ENCODE results near the gene LENG8. TPM values are rescaled to one million over a fixed set of nuclear protein-coding genes. Genes with fewer than 3 reads are reported as not detected.

The LENG8 gene
- total and polyA plus RNA-seq, 2 of the 13 experiments (the other 11 are each of a cell fraction or from before 2014, with no cell fraction given) = 14.3 to 41.9 TPM

- no peaks in the 10 kb centered on the region for H3K27me3 ChIP-seq (ENCODE audit: control insufficient read depth in 1 of 2, insufficient read depth in 2 of 2, low read length in 2 of 2)
- 15% methylated on average over 11 of the region's 14 CpGs for WGBS (ENCODE audit: low lambda C conversion rate)
These were observed 53.6 kb downstream of the LENG8 start, which contains the start of gene LAIR2 for GRCh38 chr19:54502518-54503048. Gene LAIR2 (plus strand): TSS chr19:54502831. CDS start chr19:54502919, 88 bp downstream.

More at GRCh38 chr19:54502518-54503048, 53.6 kb downstream of the LENG8 start, which contains the start of gene LAIR2:
- peaks cover 3% of the 10 kb centered on the region for H3K4me1 ChIP-seq (ENCODE audit: insufficient read depth, low read length)
- no peaks in the 10 kb centered on the region for H3K79me2 ChIP-seq (ENCODE audit: insufficient read depth, low read length)
- ChIA-PET CTCF (ENCODE audit: low intra/inter-chr PET ratio, low total read pairs) (no interaction called here), POLR2A (no interaction called here)
- no peaks in the 10 kb centered on the region for H3K9me3 ChIP-seq (ENCODE audit: low read length)
- no peak within 1 kb of the TSS for H3K4me2 ChIP-seq (ENCODE audit: low read depth, low read length)
- H3K4me3 ChIP-seq (replicated peaks in 1 of 3; ENCODE audit: insufficient read depth in 1 of 3, low read depth in 2 of 3, low read length in 3 of 3) = no peak within 1 kb of the TSS
- no peaks in the 10 kb centered on the region for H3K36me3 ChIP-seq (replicated peaks in 1 of 2; ENCODE audit: control insufficient read depth in 1 of 2, insufficient read depth in 2 of 2, low read length in 2 of 2)
- intact Hi-C loops (cut with micrococcal nuclease; ENCODE audit: unreplicated experiment) = no loop called here
- in situ Hi-C loops (cut with HindIII; ENCODE audit: extremely low pct_ligation_motif_present, low pct_unique_long_range_greater_than_20kb) = no loop called here
- no peak within 1 kb of the TSS for H2AFZ ChIP-seq (ENCODE audit: low read length)
- DNase-seq (ENCODE audit: low spot score) (no peak), FAIRE-seq (no peak), ATAC-seq (no peak)
- H3K27ac ChIP-seq (ENCODE audit: extremely low read length, insufficient read depth, low read length) = no peak within 1 kb of the TSS
- BruUV-seq (replicated peaks) = no TSS peak
- no peaks in the 10 kb centered on the region for H4K20me1 ChIP-seq (ENCODE audit: insufficient read depth, low read length)
- no peak within 1 kb of the TSS for H3K9ac ChIP-seq (ENCODE audit: insufficient read depth, low read depth, low read length)
- TF ChIP-seq ZSCAN21 (CRISPR knock-in tag; IDR thresholded peaks at IDR 0.05; ENCODE audit: borderline replicate concordance) (no peak), ZNF552 (CRISPR knock-in tag; IDR thresholded peaks at IDR 0.05; ENCODE audit: borderline replicate concordance) (no peak), KAT2B (IDR thresholded peaks at IDR 0.05; ENCODE audit: borderline replicate concordance, low read depth, low read length) (no peak), ZNF678 (CRISPR knock-in tag; IDR thresholded peaks at IDR 0.05) (no peak), ZFP82 (CRISPR knock-in tag; IDR thresholded peaks at IDR 0.05; ENCODE audit: borderline replicate concordance) (no peak), ZNF564 (CRISPR knock-in tag; IDR thresholded peaks at IDR 0.05) (no peak), ZNF207 (IDR thresholded peaks at IDR 0.05; ENCODE audit: borderline replicate concordance) (no peak), GMEB2 (CRISPR knock-in tag; IDR thresholded peaks at IDR 0.05; ENCODE audit: low read depth) (no peak), DR1 (CRISPR knock-in tag; IDR thresholded peaks at IDR 0.05) (no peak), TARDBP (CRISPR knock-in tag; IDR thresholded peaks at IDR 0.05) (no peak), DMTF1 (CRISPR knock-in tag; IDR thresholded peaks at IDR 0.05) (no peak), JDP2 (CRISPR knock-in tag; IDR thresholded peaks at IDR 0.05; ENCODE audit: borderline replicate concordance) (no peak), ZNF619 (CRISPR knock-in tag; IDR thresholded peaks at IDR 0.05) (no peak), ZMAT3 (CRISPR knock-in tag; conservative IDR thresholded peaks at IDR 0.05) (no peak), HIVEP1 (CRISPR knock-in tag; IDR thresholded peaks at IDR 0.05) (no peak), ZBTB42 (CRISPR knock-in tag; IDR thresholded peaks at IDR 0.05) (no peak)
- TF ChIP-seq, protein P1, sequence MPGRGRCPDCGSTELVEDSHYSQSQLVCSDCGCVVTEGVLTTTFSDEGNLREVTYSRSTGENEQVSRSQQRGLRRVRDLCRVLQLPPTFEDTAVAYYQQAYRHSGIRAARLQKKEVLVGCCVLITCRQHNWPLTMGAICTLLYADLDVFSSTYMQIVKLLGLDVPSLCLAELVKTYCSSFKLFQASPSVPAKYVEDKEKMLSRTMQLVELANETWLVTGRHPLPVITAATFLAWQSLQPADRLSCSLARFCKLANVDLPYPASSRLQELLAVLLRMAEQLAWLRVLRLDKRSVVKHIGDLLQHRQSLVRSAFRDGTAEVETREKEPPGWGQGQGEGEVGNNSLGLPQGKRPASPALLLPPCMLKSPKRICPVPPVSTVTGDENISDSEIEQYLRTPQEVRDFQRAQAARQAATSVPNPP (CRISPR knock-in tag; IDR thresholded peaks at IDR 0.05) = no peak
- TF ChIP-seq, protein P2, sequence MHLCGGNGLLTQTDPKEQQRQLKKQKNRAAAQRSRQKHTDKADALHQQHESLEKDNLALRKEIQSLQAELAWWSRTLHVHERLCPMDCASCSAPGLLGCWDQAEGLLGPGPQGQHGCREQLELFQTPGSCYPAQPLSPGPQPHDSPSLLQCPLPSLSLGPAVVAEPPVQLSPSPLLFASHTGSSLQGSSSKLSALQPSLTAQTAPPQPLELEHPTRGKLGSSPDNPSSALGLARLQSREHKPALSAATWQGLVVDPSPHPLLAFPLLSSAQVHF (CRISPR knock-in tag; IDR thresholded peaks at IDR 0.05) = no peak

Measured in HepG2 (cell line).